COR-L47 (cell line): Measurements from ENCODE around the gene APOBEC3F.
"Not testable (repeated sequence)": the region's sequence is repeated elsewhere in the genome, so short reads cannot be mapped to it uniquely, and the experiment has no call there.

Experiments
- DNase-seq: peaks from one replicate; lab custom pipeline; 2025; lab: John Stamatoyannopoulos, UW

Gene APOBEC3F

GRCh38 chr22:39027717-39028116 is 12.9 kb upstream of the APOBEC3F start:
- no peak for DNase-seq

GRCh38 chr22:39028281-39028680 is 12.4 kb upstream of the APOBEC3F start:
- DNase-seq: no peak

GRCh38 chr22:39029227-39029626 is 11.4 kb upstream of the APOBEC3F start:
- no peak for DNase-seq

GRCh38 chr22:39030705-39031104 is 10.0 kb upstream of the APOBEC3F start:
- no peak for DNase-seq

- DNase-seq: not testable (repeated sequence)
These were observed 9.0 kb upstream of the APOBEC3F start for GRCh38 chr22:39031434-39032295.

GRCh38 chr22:39037071-39037470 is 3.6 kb upstream of the APOBEC3F start:
- not testable (repeated sequence) for DNase-seq

- no peak for DNase-seq
These were observed 1.1 kb upstream of the APOBEC3F start for GRCh38 chr22:39039306-39040126.

- not testable (repeated sequence) for DNase-seq
These were observed 518 bp upstream of the APOBEC3F start for GRCh38 chr22:39040155-39040537.

GRCh38 chr22:39041908-39042307 is 1.2 kb downstream of the APOBEC3F start:
- no peak for DNase-seq

GRCh38 chr22:39043063-39043462 is 2.4 kb downstream of the APOBEC3F start:
- not testable (repeated sequence) for DNase-seq

- DNase-seq: not testable (repeated sequence)
These were observed 4.5 kb downstream of the APOBEC3F start for GRCh38 chr22:39045136-39045535.

GRCh38 chr22:39049486-39049885 is 8.8 kb downstream of the APOBEC3F start:
- not testable (repeated sequence) for DNase-seq

GRCh38 chr22:39051844-39052495 is 11.3 kb downstream of the APOBEC3F start:
- not testable (repeated sequence) for DNase-seq

- DNase-seq: no peak
These were observed 15.0 kb downstream of the APOBEC3F start for GRCh38 chr22:39055658-39056057.

GRCh38 chr22:39061290-39061689 is 20.6 kb downstream of the APOBEC3F start:
- DNase-seq: not testable (repeated sequence)

- DNase-seq: not testable (repeated sequence)
These were observed 21.3 kb downstream of the APOBEC3F start for GRCh38 chr22:39061951-39062350.

GRCh38 chr22:39063904-39064303 is 23.2 kb downstream of the APOBEC3F start:
- not testable (repeated sequence) for DNase-seq

GRCh38 chr22:39066442-39067276 is 26.0 kb downstream of the APOBEC3F start:
- not testable (repeated sequence) for DNase-seq

GRCh38 chr22:39068033-39068785 is 27.5 kb downstream of the APOBEC3F start:
- DNase-seq: no peak

GRCh38 chr22:39070186-39070585 is 29.5 kb downstream of the APOBEC3F start:
- DNase-seq: no peak

- not testable (repeated sequence) for DNase-seq
These were observed 31.9 kb downstream of the APOBEC3F start for GRCh38 chr22:39072581-39072981.
